Measurements from ENCODE around the gene SRL. TPM values are rescaled to one million over a fixed set of nuclear protein-coding genes. Genes with fewer than 3 reads are reported as not detected.
A peak's percentile ranks its signal among the peaks of the same experiment; 100 is the strongest.

SRL gene
- total and polyA plus RNA-seq, 2 of the 8 experiments (the other 6 are each of a cell fraction or from before 2014, with no cell fraction given) = 0.05 TPM; not detected in 1

- Histone ChIP-seq H3K36me3 (ENCODE audit: control insufficient read depth in 2 of 4, insufficient read depth in 4 of 4, low read length in 3 of 4) (no peaks in the 10 kb centered on the region), H3K27ac (ENCODE audit: low read depth, low read length) (no peak overlapping the region), H2AFZ (ENCODE audit: low read length) (no peak overlapping the region), H2AK5ac (ENCODE audit: low read depth, low read length) (peak overlapping the region; percentile 82), H4K5ac (ENCODE audit: insufficient read length, low read depth, low read length) (no peak overlapping the region), H3K9ac (replicated peaks in 1 of 4; ENCODE audit: extremely low read depth in 1 of 4, low read depth in 3 of 4, low read length in 3 of 4) (no peak overlapping the region), H3K4me1 (replicated peaks in 1 of 4; ENCODE audit: control insufficient read depth in 3 of 4, insufficient read depth in 4 of 4, low read length in 3 of 4) (peaks cover 0 to 9% (median 3%) of the 10 kb centered on the region in 4 experiments; a peak in 4 of 7 replicates), H4K91ac (replicated peaks; ENCODE audit: insufficient read length, low read length) (no peak overlapping the region), H3K4ac (replicated peaks; ENCODE audit: insufficient read length, low read depth, low read length) (no peak overlapping the region), H3K18ac (ENCODE audit: extremely low read depth, low read length) (no peak overlapping the region), H3K27me3 (replicated peaks in 1 of 4; ENCODE audit: control insufficient read depth in 3 of 4, extremely low read depth in 1 of 4, insufficient read depth in 3 of 4, low read length in 3 of 4) (no peaks in the 10 kb centered on the region; a peak in 1 of 7 replicates), H2BK12ac (ENCODE audit: low read depth, low read length) (no peak overlapping the region), H4K8ac (ENCODE audit: extremely low read depth, insufficient read depth, low read length) (no peak overlapping the region), H4K20me1 (replicated peaks in 1 of 2; ENCODE audit: control insufficient read depth in 1 of 2, insufficient read depth in 2 of 2, low read length in 2 of 2) (no peaks in the 10 kb centered on the region), H2BK120ac (replicated peaks; ENCODE audit: low read depth, low read length) (no peak overlapping the region), H3K4me3 (ENCODE audit: extremely low read depth in 1 of 4, insufficient read depth in 2 of 4, low read depth in 3 of 4, low read length in 4 of 4) (no peak overlapping the region), H3K4me2 (ENCODE audit: insufficient read depth in 1 of 2, low read depth in 2 of 2, low read length in 2 of 2) (no peak overlapping the region), H3K23me2 (ENCODE audit: low read depth, low read length) (no peaks in the 10 kb centered on the region), H3K79me2 (ENCODE audit: control insufficient read depth in 1 of 2, insufficient read depth in 2 of 2, low read length in 2 of 2) (no peaks in the 10 kb centered on the region), H3K23ac (ENCODE audit: insufficient read length) (no peak overlapping the region), H2BK20ac (ENCODE audit: low read length) (no peak overlapping the region), H2BK5ac (ENCODE audit: low read depth, low read length) (no peak overlapping the region), H3K14ac (ENCODE audit: insufficient read length) (no peak overlapping the region), H3K9me3 (ENCODE audit: insufficient read depth in 2 of 2, low read depth in 1 of 2, low read length in 1 of 2) (peaks cover 0 to 7% of the 10 kb centered on the region in 2 experiments; a peak in 2 of 4 replicates), H3K79me1 (ENCODE audit: low read depth, low read length) (no peaks in the 10 kb centered on the region), H3K56ac (replicated peaks; ENCODE audit: insufficient read length, low read depth, low read length) (no peak overlapping the region), H2BK15ac (ENCODE audit: low read length) (0 out of 2 replicates have a peak overlapping the region, but pooled peaks have one; percentile 65)
- ChIA-PET POLR2A (ENCODE audit: partially characterized antibody) (interaction anchor here (0.7 to 6.0 kb wide), 8 partner anchors 9 to 45 kb away, joined by 3 to 50 read pairs (median 4); partner anchors contain the start of gene TFAP4), CTCF (ENCODE audit: partially characterized antibody) (interaction anchor here (0.8 to 5.0 kb wide), 11 partner anchors 9 to 120 kb away, joined by 3 to 29 read pairs (median 10); no protein-coding TSS in a partner anchor)
- 86% methylated on average over 2 of the region's 2 CpGs; no CpG with 5 or more reads in 1 of the 2 experiments for WGBS, 2 experiments (ENCODE audit: extremely low coverage in 1 of 2, insufficient coverage in 1 of 2, insufficient read length in 1 of 2, insufficient replicate concordance in 2 of 2, low coverage in 1 of 2, low lambda C conversion rate in 2 of 2, missing lambda C conversion rate in 1 of 2)
- DNase-seq (ENCODE audit: low read depth in 1 of 2, low spot score in 2 of 2) = no peak
- FAIRE-seq = no peak
- TF ChIP-seq YY1 (IDR thresholded peaks at IDR 0.05; ENCODE audit: low read depth, low read length) = no peak
- TF ChIP-seq RFX5 (IDR thresholded peaks at IDR 0.05; ENCODE audit: borderline replicate concordance, low read depth, low read length) = no peak
- TF ChIP-seq POLR2A (IDR thresholded peaks at IDR 0.05; ENCODE audit: control extremely low read depth in 1 of 2, low read depth in 2 of 2, low read length in 2 of 2) = no peak
- TF ChIP-seq TBP (IDR thresholded peaks at IDR 0.05; ENCODE audit: low read depth, low read length) = no peak
- no peak for TF ChIP-seq EP300 (IDR thresholded peaks at IDR 0.05; ENCODE audit: borderline replicate concordance in 1 of 2, low read depth in 2 of 2, low read length in 2 of 2)
- no peak for TF ChIP-seq JUND (IDR thresholded peaks at IDR 0.05; ENCODE audit: low read length)
- no peak for TF ChIP-seq PHF8 (conservative IDR thresholded peaks at IDR 0.05; ENCODE audit: low read depth, low read length)
- TF ChIP-seq ATF3 (IDR thresholded peaks at IDR 0.05; ENCODE audit: insufficient read depth, low read depth, low read length) = no peak
- TF ChIP-seq SP1 (IDR thresholded peaks at IDR 0.05; ENCODE audit: low read depth, low read length) = no peak
- no peak for TF ChIP-seq NANOG (IDR thresholded peaks at IDR 0.05; ENCODE audit: insufficient read depth, low read depth, low read length, poor library complexity, severe bottlenecking)
- no peak for TF ChIP-seq ZNF274 (IDR thresholded peaks at IDR 0.05; ENCODE audit: borderline replicate concordance, extremely low read depth, low read length)
- TF ChIP-seq E2F6 (IDR thresholded peaks at IDR 0.05) = no peak
- TF ChIP-seq JUN (IDR thresholded peaks at IDR 0.05; ENCODE audit: low read depth, low read length) = no peak
These were observed 42.1 kb upstream of the SRL start for GRCh38 chr16:4283939-4284338.

All from H1 (cell line).